ENCODE results near the gene RAB24.

DNA sequence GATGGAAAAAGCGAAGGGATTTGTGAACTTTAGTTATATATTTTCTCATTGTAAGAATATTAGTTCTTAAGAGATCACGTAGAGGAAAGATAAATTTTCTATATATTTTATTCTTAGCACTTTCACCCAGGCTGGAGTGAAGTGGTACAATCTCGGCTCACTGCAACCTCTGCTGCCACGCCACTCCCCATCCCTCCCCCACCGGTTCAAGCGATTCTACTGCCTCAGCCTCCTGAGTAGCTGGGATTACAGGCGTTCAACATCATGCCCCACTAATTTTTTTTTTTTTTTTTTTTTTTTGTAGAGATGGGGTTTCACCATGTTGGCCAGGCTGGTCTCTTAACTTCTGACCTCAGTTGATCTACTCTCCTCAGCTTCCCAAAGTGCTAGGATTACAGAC lies 42.6 kb downstream of the RAB24 start:
- TF ChIP-seq, protein P1, sequence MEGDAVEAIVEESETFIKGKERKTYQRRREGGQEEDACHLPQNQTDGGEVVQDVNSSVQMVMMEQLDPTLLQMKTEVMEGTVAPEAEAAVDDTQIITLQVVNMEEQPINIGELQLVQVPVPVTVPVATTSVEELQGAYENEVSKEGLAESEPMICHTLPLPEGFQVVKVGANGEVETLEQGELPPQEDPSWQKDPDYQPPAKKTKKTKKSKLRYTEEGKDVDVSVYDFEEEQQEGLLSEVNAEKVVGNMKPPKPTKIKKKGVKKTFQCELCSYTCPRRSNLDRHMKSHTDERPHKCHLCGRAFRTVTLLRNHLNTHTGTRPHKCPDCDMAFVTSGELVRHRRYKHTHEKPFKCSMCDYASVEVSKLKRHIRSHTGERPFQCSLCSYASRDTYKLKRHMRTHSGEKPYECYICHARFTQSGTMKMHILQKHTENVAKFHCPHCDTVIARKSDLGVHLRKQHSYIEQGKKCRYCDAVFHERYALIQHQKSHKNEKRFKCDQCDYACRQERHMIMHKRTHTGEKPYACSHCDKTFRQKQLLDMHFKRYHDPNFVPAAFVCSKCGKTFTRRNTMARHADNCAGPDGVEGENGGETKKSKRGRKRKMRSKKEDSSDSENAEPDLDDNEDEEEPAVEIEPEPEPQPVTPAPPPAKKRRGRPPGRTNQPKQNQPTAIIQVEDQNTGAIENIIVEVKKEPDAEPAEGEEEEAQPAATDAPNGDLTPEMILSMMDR (IDR thresholded peaks at IDR 0.05; ENCODE audit: low read depth, low read length, poor library complexity, severe bottlenecking), result no peak
- TF ChIP-seq EZH2phosphoT487 (IDR thresholded peaks at IDR 0.05; ENCODE audit: borderline replicate concordance, low read length), result no peak
